Measurements from ENCODE around the gene TGFBI.

TGFBI gene

GRCh38 chr5:136007271-136007670 is 21.5 kb upstream of the TGFBI start:
- no peak for DNase-seq (ENCODE audit: low read depth)
- TF ChIP-seq, protein P1, sequence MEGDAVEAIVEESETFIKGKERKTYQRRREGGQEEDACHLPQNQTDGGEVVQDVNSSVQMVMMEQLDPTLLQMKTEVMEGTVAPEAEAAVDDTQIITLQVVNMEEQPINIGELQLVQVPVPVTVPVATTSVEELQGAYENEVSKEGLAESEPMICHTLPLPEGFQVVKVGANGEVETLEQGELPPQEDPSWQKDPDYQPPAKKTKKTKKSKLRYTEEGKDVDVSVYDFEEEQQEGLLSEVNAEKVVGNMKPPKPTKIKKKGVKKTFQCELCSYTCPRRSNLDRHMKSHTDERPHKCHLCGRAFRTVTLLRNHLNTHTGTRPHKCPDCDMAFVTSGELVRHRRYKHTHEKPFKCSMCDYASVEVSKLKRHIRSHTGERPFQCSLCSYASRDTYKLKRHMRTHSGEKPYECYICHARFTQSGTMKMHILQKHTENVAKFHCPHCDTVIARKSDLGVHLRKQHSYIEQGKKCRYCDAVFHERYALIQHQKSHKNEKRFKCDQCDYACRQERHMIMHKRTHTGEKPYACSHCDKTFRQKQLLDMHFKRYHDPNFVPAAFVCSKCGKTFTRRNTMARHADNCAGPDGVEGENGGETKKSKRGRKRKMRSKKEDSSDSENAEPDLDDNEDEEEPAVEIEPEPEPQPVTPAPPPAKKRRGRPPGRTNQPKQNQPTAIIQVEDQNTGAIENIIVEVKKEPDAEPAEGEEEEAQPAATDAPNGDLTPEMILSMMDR (IDR thresholded peaks at IDR 0.05; ENCODE audit: control insufficient read depth, extremely low read depth, insufficient read depth), result no peak
- no peak overlapping the region for H3K4me3 ChIP-seq (ENCODE audit: low read depth, low read length)

DNA sequence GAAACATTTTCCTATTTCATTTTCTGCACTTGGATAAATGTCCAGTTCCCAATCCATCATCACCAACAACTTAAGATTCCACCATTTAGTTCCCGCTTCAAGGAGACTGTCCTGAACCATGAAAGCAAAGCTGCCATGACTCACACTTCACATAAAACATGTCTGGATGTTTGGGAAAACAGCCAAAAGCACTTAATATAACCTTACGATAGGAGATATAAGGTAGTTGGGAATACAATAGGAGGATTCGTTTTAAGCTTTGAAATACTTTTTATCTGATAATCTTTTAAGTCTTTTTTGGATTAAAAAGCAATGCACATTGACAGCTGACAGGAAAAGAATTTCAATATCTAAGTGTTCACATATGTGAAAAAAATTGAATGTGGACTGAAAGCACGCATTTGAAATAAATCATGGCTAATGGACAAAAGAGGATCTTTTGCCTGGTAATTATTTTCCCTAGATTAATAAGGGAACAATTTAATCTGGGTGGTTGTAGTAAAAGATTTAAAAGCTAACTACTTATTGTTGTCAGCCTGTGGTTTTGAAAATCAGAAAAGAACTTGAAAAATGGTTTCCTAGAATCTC is 17.3 kb upstream of the TGFBI start:
- peak; percentile 43 for DNase-seq (ENCODE audit: low read depth)
- TF ChIP-seq, protein P1 (IDR thresholded peaks at IDR 0.05; ENCODE audit: control insufficient read depth, extremely low read depth, insufficient read depth), result no peak
- H3K4me3 ChIP-seq (ENCODE audit: low read depth, low read length), result no peak overlapping the region

DNA sequence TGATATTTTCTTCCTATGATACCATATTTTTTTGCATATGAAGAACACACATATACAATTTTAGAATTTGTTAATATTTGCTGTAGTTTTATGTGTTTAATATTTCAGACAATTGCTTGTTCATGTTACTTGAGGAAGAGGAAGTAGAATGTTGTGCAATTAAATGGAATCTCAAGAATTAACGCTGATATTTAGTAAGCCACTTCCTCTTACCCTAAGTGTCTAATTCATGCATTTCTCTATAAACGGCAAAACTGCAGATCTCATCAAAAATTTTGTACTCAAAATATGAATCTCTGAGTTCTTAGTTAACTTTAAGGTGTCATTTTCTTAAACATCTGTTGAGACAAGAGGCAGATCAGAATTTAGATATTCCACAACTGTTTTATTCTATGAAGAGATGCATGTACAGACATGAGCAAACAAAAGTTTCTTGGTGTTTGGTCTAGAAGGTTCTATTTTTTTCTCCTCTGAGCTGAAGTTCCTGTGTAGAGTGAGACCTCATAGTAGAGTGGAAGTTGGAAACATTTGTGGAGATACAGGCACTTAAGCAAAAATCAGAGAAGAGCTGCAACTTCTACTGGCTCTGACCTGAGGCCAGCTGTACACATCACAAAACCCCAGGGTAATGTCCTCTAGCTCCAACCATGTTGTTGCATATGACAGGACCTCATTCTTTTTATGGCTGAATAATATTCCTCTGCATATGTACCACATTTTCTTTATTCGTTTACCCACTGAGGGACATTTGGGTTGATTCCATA is 16.6 kb upstream of the TGFBI start:
- no peak for DNase-seq (ENCODE audit: low read depth)
- no peak overlapping the region for H3K4me3 ChIP-seq (ENCODE audit: low read depth, low read length)
- TF ChIP-seq, protein P1 (IDR thresholded peaks at IDR 0.05; ENCODE audit: control insufficient read depth, extremely low read depth, insufficient read depth), result no peak

DNA sequence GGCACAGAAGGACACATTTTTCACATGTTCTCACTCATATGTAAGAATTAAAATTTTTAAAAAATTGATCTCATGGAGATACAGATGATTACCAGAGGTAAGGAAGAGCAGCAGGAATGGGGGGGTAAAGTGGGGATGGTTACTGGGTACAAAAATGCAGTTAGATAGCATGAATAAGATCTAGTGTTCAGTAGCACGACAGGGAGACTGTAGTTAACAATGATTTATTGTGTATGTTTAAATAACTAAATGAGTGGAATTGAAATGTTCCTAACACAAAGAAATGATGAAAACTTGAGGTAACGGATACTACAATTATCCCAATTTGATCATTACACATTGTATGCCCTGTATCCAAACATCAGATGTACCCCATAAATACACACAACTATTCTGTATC is 15.2 kb upstream of the TGFBI start:
- no peak for DNase-seq (ENCODE audit: low read depth)
- TF ChIP-seq, protein P1 (IDR thresholded peaks at IDR 0.05; ENCODE audit: control insufficient read depth, extremely low read depth, insufficient read depth), result no peak

GRCh38 chr5:136014049-136015002 is 14.5 kb upstream of the TGFBI start:
- no peak for DNase-seq (ENCODE audit: low read depth)
- no peak overlapping the region for H3K4me3 ChIP-seq (ENCODE audit: low read depth, low read length)
- TF ChIP-seq, protein P1 (IDR thresholded peaks at IDR 0.05; ENCODE audit: control insufficient read depth, extremely low read depth, insufficient read depth), result no peak

More for the DNA sequence above, 15.2 kb upstream of the TGFBI start:
- no peak overlapping the region for H3K4me3 ChIP-seq (ENCODE audit: low read depth, low read length)

- no peak for DNase-seq (ENCODE audit: low read depth)
Measured at GRCh38 chr5:136015003-136015375, 13.8 kb upstream of the TGFBI start.

More at GRCh38 chr5:136015003-136015375, 13.8 kb upstream of the TGFBI start:
- TF ChIP-seq, protein P1 (IDR thresholded peaks at IDR 0.05; ENCODE audit: control insufficient read depth, extremely low read depth, insufficient read depth), result no peak
- no peak overlapping the region for H3K4me3 ChIP-seq (ENCODE audit: low read depth, low read length)
